HG02884 (cell line): ENCODE measurements around the gene TPPP.
"Not testable (repeated sequence)": the region's sequence is repeated elsewhere in the genome, so short reads cannot be mapped to it uniquely, and the experiment has no call there.

Experiments used
- ATAC-seq: cut with Tn5 transposase; IDR thresholded peaks from one replicate; pipeline ENCODE4 v1.9.1; 2021; ENCODE audit warnings: mild to moderate bottlenecking, moderate library complexity; ENCODE audit not compliant: unreplicated experiment

Gene TPPP

GRCh38 chr5:693271-694041 lies at the start of gene TPPP:
TPPP (minus strand) TSS chr5:693352; CDS start chr5:678060, 15,292 bp downstream.
- ATAC-seq, result peak; percentile 64

DNA sequence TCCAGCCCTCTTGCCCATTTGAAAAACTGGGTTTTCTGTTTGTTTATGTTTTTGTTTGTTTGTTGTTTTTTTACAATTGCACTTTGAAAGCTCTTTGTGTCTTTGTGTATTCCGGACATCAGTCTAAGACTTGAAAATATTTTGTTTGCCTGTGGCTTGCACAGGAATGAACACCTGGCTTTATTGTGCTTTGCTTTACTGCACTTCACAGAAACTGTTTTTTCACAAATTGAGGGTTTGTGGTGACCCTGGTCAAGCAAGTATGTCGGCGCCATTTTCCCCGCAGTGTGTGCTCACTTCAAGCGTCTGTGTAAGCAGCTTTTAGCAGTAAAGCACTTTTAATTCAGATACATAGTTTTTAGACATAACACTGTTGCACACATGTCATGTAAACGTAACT lies 49.1 kb upstream of the TPPP start:
- ATAC-seq, result not testable (repeated sequence)

- not testable (repeated sequence) for ATAC-seq
Measured at GRCh38 chr5:734145-734544, 41.0 kb upstream of the TPPP start.

DNA sequence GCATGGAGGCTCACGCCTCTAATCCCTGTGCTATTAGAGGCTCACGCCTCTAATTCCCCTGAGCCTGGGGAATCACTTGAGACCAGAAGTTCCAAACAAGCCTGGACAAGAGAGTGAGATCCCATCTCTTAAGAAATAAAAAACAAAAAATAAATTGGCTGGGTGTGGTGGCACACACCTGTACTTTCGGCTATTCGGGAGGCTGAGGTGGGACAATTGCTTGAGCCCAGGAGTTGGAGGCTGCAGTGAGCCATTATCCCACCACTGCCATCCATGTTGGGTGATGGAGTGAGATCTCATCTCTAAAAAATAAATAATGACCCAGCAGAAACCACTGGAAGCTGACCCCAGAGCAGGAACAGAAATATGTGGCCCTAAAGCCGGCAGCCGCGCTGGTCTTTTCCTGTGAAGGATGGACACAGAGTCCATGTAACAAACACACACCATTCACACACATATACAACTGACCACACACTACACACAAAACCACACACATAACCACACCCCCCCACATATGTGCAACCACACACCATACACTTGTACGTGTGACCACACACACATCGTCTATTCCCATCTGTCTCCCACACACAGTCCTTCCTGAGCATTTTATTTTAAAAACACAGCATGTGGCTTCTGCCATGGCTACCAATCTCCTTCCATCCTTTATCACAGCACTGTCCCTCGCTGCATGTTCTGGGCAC lies 39.8 kb upstream of the TPPP start:
- not testable (repeated sequence) for ATAC-seq

- ATAC-seq, result not testable (repeated sequence)
Measured at GRCh38 chr5:729225-729624, 36.1 kb upstream of the TPPP start.

DNA sequence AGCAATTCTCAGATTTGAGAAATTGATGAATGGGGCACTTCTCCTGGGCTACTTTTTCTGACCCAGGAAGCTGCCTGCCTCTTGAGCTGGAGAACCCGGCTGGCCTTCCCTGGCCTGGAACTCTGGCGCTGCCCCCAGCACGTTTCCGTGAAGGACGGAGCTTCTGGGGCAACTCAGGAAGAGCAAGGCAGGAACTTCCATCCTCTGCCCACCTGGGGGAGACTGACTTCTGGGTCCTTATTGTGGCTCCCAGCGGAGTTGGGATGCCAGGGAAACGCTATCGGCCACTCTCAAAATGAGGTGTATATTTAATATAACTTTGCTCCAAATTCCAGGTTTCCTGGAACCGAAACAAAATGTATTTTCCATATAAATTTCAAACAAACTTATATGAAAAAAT lies 33.9 kb upstream of the TPPP start:
- not testable (repeated sequence) for ATAC-seq

- not testable (repeated sequence) for ATAC-seq
Measured at GRCh38 chr5:723865-724264, 30.7 kb upstream of the TPPP start.

DNA sequence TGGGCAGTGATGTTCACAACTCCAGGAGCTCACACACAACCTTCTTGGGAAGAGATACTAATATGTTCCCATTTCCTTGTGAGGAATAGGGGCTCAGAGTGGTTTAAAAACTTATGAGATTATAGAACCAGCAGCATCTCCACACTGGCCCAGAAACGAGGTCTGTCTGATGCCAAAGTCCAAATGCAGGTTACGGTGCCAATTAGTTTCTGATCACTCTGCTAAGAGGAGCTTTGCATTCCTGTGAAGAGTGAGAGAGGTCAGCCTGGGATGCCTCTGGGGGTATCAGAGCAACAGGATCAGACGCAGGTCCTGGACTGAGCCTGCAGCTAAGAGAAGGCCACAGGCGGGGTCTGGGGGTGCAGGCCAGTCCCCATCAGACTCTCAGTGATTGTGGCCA lies 30.2 kb upstream of the TPPP start:
- ATAC-seq, result not testable (repeated sequence)

- not testable (repeated sequence) for ATAC-seq
Measured at GRCh38 chr5:719379-719778, 26.2 kb upstream of the TPPP start.

GRCh38 chr5:717143-717542 lies 24.0 kb upstream of the TPPP start:
- ATAC-seq, result no peak

- ATAC-seq, result not testable (repeated sequence)
Measured at GRCh38 chr5:716740-717139, 23.6 kb upstream of the TPPP start.

GRCh38 chr5:715636-716035 lies 22.5 kb upstream of the TPPP start:
- not testable (repeated sequence) for ATAC-seq

GRCh38 chr5:714215-715118 lies 21.3 kb upstream of the TPPP start:
- not testable (repeated sequence) for ATAC-seq

DNA sequence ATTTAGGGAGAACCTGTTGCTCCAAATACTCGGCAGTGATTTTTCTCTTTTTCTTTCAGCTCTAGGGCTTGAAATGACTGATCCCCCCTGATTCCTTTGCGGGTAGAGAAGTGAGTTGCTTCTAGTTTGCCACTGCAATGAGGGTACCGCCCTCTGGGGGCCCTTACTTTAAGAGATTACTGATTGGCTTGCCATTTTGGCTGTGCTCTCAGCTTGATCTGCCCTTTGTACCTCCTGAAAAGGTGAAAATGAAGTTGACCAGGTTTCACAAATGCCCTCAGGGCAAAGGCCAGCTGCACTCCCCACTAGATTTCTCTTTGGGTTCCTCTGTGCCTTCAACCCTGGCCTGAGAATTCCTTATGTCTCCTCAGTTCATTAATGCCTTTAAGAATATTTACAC lies 20.5 kb upstream of the TPPP start:
- not testable (repeated sequence) for ATAC-seq

DNA sequence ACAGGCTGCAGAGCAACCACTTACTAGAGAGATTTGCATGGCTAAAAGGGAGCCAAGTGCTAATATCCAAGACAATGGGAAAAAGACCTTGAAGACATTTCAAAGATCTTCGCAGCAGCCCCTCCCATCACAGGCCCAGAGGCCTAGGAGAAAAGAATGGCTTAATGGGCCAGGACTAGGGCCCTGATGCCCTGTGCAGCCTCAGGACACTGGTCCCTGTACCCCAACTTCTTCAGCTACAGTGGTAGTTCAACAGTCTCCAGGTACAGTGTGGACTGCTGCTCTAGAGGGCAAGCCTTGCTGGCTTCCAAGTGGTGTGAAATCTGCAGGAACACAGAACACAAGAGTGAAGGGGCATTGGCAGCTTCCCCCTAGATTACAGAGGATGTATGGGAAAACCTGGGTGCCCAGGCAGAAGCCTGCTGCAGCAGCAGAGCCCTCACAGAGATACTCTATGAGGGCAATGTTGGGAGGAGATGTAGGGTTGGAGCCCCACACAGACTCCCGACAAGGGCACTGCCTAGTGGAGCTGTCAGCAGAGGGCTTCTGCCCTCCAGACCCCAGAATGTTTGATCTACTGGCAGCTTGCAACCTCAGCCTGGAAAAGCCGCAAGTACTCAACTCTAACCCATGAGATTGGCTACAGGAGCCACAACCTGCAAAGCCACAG lies 15.8 kb upstream of the TPPP start:
- not testable (repeated sequence) for ATAC-seq

GRCh38 chr5:708374-708773 lies 15.2 kb upstream of the TPPP start:
- not testable (repeated sequence) for ATAC-seq

DNA sequence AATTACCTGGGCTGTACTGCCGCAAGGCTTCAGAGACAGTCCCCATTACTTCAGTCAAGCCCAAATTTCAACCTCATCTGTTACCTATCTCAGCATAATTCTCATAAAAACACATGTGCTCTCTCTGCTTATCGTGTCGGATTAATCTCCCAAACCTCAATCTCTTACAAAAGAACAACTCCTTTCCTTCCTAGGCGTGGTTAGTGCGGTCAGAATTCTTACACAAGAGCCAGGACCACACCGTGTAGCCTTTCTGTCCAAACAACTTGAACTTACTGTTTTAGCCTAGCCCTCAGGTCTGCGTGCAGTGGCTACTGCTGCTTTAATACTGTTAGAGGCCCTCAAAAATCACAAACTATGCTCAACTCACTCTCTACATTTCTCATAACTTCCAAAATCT lies 13.0 kb upstream of the TPPP start:
- ATAC-seq, result not testable (repeated sequence)

DNA sequence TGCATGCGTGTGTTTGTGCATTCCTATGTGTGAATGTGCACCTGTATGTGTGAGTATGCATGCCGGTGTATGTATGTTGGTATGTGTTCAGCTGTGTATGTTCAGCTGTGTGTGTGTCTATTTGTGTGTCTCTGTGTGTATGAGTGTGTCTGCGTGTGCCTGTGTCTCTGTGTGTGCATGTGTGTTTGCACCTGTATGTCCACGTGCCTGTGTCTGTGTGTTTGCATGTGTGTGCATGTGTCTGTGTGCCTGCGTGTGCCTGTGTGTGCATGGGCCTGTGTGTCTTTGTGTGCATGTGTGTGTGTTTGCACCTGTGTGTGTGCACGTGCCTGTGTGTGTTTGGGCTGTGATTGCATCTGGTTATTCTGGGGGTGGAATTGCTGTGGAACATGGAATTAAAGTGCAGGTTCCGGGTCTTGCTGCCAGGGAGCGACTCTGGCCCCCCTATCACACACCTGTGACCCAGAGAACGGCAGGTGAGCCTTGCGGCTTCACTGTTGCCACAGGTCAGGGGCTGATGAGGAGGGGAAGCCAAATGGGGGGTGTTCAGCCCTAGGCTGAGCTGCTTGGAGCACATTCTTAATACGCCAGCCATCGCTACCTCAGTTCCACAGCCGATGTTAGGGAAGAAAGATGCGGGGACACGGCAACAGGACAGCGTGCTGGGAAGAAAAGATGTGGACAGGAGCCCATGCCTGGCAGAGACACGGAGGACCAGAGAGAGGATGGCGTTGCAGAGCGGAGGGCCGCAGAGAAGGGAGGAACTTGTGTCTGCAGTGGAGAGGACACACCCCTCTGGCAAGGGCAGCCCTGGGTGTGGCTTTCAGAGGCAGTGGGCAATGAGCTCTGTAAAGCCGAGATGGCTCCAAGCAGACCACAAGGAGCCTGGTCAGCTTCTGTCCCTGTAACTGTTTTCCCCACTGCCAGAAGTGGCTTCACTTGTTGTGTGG lies 3.9 kb upstream of the TPPP start:
- not testable (repeated sequence) for ATAC-seq

DNA sequence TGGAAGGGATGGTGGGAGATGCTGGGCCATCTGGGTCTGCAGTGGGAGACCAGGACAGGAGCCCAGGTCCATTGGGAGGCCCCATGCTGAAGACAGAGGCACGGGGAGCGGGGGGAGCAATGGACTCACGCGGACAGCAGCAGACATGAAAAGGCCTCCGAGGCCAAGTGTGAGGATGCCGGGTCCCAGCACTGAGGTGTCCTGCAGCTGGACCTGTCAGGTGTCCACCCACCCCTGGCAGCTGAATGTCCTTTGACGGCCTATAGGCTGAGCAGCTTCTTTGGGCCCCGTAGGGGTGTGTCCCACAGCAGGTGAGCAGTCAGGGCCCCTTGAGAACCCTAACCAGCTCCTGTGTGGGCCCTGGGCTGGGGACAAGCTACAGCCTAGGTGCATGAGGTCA lies 3.0 kb upstream of the TPPP start:
- ATAC-seq, result not testable (repeated sequence)
